Smooth muscle cell (in vitro differentiated cells): ENCODE measurements around the gene SLC35B3. TPM values are rescaled to one million over a fixed set of nuclear protein-coding genes. Genes with fewer than 3 reads are reported as not detected.

Experiments used
- DNase-seq: peaks from one replicate; lab custom pipeline; 2025; ENCODE audit not compliant: unreplicated experiment; lab: John Stamatoyannopoulos, UW
- H2AFZ ChIP-seq: fragments of 200-600 bp; sonication (generic); 2 replicates; pipeline ENCODE4 v1.6.0; 2016; ENCODE audit warnings: antibody characterized with exemption, low read depth, mild to moderate bottlenecking
- H3F3A ChIP-seq: fragments of 200-600 bp; sonication (generic); 2 replicates; pipeline ENCODE4 v1.6.0; 2017; ENCODE audit warnings: antibody characterized with exemption, low read depth
- H3K27ac ChIP-seq: fragments of 200-600 bp; sonication (generic); 2 replicates; pipeline ENCODE4 v1.5.1; 2016; ENCODE audit warnings: low read depth, mild to moderate bottlenecking
- H3K27me3 ChIP-seq: fragments of 200-600 bp; sonication (generic); 2 replicates; pipeline ENCODE4 v1.6.1; 2016; ENCODE audit warnings: low read depth, mild to moderate bottlenecking
- H3K36me3 ChIP-seq: fragments of 200-600 bp; sonication (generic); 2 replicates; pipeline ENCODE4 v1.5.1; 2016; ENCODE audit warnings: low read depth
- H3K4me1 ChIP-seq: fragments of 200-600 bp; sonication (generic); 2 replicates; pipeline ENCODE4 v1.5.1; 2016; ENCODE audit warnings: low read depth
- H3K4me2 ChIP-seq: fragments of 200-600 bp; sonication (generic); 2 replicates; pipeline ENCODE4 v1.6.0; 2016; ENCODE audit warnings: mild to moderate bottlenecking
- H3K4me3 ChIP-seq: fragments of 200-600 bp; sonication (generic); 2 replicates; pipeline ENCODE4 v1.5.1; 2016; ENCODE audit warnings: mild to moderate bottlenecking
- H3K79me2 ChIP-seq: fragments of 200-600 bp; sonication (generic); 2 replicates; pipeline ENCODE4 v1.6.0; 2016; ENCODE audit warnings: low read depth, mild to moderate bottlenecking
- H3K9ac ChIP-seq: fragments of 200-600 bp; sonication (generic); 2 replicates; pipeline ENCODE4 v1.6.0; 2016; ENCODE audit warnings: low read depth
- H3K9me3 ChIP-seq: fragments of 200-600 bp; sonication (generic); replicated peaks from 2 replicates; pipeline ENCODE4 v1.5.1; 2016; ENCODE audit warnings: low read depth
- H4K20me1 ChIP-seq: fragments of 200-600 bp; sonication (generic); 2 replicates; pipeline ENCODE4 v1.6.0; 2016; ENCODE audit warnings: low read depth
- WGBS: methylation state at CpG from one replicate; pipeline ENCODE4 v1.1.7; 2016; ENCODE audit warnings: low lambda C conversion rate; 5-methylcytosine and 5-hydroxymethylcytosine counted together
- polyA plus RNA-seq: library from polyadenylated mRNA; unstranded; fragments of >200 nt; fragmentation: Nextera tagmentation; extraction: Ambion mirVana; gene quantifications from 2 replicates; pipeline ENCODE4 v1.2.1, GENCODE V29; 2016
- total RNA-seq: library from RNA; depleted of rRNA; stranded (reverse); fragments of >200 nt; gene quantifications from 2 replicates; pipeline ENCODE4 v1.2.3, GENCODE V29; 2014
- TF ChIP-seq, protein P1 (sequence below): fragments of 200-600 bp; sonication (generic); IDR thresholded peaks from 2 replicates; pipeline ENCODE4 v1.5.1; 2017; ENCODE audit warnings: borderline replicate concordance, mild to moderate bottlenecking, antibody characterized with exemption; ENCODE audit not compliant: insufficient read depth, poor library complexity, severe bottlenecking

SLC35B3 gene
- total and polyA plus RNA-seq, 2 experiments from 2014 or later, result 24.2 to 24.5 TPM

DNA sequence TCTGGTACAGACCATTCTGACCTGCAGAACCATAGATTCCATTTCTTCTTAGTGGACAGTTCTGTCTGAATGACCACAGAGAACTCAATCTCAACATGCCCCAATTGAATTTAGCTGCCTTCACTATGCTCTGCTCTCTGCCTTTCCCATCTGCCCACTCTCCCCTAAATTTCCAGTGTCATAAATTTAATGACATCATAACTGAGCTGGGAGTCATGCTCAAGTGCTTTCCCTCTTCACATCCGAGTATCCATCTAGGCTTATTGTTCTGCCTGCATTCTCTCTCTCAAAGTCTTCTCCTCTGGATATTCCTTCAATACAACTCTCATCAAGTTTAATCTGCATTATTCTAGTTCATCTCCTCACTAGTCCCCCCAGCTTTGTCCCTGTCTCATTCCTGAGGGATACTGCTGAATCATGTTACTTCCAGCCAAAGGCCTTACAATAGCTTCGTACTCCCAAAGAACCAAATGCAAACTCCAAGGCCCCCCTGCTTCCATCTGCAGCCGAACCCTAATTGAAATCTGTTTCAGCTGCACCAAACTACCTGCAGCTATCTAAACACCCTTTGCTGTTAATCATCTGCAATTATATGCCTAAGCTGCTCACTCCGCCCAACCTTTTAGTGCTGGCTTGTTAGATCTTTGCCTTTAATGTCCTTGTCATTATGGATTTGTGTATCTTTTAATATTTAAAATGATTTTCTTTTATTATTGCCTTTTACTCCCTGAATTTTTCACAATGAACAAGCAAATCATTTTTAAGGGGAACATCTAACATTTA is 46.1 kb downstream of the SLC35B3 start:
- no peaks in the 10 kb centered on the region for H3K79me2 ChIP-seq

GRCh38 chr6:8387942-8388437 is 47.4 kb downstream of the SLC35B3 start:
- Histone ChIP-seq H3K4me2 (no peak overlapping the region), H3K79me2 (no peaks in the 10 kb centered on the region), H3K9me3 (no peaks in the 10 kb centered on the region), H3K4me1 (no peaks in the 10 kb centered on the region), H3K9ac (no peak overlapping the region), H2AFZ (no peak overlapping the region), H3K27ac (no peak overlapping the region), H3K4me3 (no peak overlapping the region), H3K27me3 (no peaks in the 10 kb centered on the region), H3K36me3 (no peaks in the 10 kb centered on the region), H3F3A (no peaks in the 10 kb centered on the region), H4K20me1 (no peaks in the 10 kb centered on the region)
- WGBS, result 90% methylated on average over 11 of the region's 11 CpGs
- no peak for DNase-seq
- TF ChIP-seq, protein P1, sequence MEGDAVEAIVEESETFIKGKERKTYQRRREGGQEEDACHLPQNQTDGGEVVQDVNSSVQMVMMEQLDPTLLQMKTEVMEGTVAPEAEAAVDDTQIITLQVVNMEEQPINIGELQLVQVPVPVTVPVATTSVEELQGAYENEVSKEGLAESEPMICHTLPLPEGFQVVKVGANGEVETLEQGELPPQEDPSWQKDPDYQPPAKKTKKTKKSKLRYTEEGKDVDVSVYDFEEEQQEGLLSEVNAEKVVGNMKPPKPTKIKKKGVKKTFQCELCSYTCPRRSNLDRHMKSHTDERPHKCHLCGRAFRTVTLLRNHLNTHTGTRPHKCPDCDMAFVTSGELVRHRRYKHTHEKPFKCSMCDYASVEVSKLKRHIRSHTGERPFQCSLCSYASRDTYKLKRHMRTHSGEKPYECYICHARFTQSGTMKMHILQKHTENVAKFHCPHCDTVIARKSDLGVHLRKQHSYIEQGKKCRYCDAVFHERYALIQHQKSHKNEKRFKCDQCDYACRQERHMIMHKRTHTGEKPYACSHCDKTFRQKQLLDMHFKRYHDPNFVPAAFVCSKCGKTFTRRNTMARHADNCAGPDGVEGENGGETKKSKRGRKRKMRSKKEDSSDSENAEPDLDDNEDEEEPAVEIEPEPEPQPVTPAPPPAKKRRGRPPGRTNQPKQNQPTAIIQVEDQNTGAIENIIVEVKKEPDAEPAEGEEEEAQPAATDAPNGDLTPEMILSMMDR, result no peak

More for the DNA sequence above, 46.1 kb downstream of the SLC35B3 start:
- H4K20me1 ChIP-seq, result no peaks in the 10 kb centered on the region
- no peaks in the 10 kb centered on the region for H3K36me3 ChIP-seq
- H3K4me1 ChIP-seq, result no peaks in the 10 kb centered on the region
- no peak overlapping the region for H3K27ac ChIP-seq
- H3K4me2 ChIP-seq, result no peak overlapping the region
- H3K27me3 ChIP-seq, result no peaks in the 10 kb centered on the region
- H3F3A ChIP-seq, result no peaks in the 10 kb centered on the region
- H3K4me3 ChIP-seq, result no peak overlapping the region
- WGBS, result 88% methylated on average over 4 of the region's 4 CpGs
- no peak overlapping the region for H3K9ac ChIP-seq
- DNase-seq, result no peak
- no peak overlapping the region for H2AFZ ChIP-seq
- TF ChIP-seq, protein P1, result no peak
- no peaks in the 10 kb centered on the region for H3K9me3 ChIP-seq

DNA sequence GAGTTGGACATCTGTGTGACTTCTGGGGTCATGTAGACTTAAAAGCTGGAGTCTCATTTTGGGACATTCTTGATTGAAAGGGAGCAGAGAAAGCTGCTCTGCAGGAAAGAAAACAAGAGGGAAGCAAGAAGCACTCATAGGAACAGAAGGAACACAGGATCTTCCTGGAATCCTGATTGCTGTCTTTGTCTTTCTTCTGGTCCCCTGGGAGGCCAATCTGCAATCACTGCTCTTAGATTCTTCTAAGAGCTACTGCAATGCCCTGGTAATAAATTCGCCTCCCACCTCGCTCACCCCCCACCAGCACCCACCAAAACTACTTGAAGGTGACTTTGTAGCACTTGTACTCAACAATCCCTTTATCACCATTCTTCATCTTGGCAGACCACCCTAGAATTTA is 51.8 kb downstream of the SLC35B3 start:
- Histone ChIP-seq H3K4me3 (no peak overlapping the region), H4K20me1 (no peaks in the 10 kb centered on the region), H3K27ac (no peak overlapping the region), H3K36me3 (no peaks in the 10 kb centered on the region), H3K9me3 (no peaks in the 10 kb centered on the region), H3K27me3 (no peaks in the 10 kb centered on the region), H3K79me2 (no peaks in the 10 kb centered on the region), H3F3A (no peaks in the 10 kb centered on the region), H3K9ac (no peak overlapping the region), H3K4me1 (no peaks in the 10 kb centered on the region), H3K4me2 (no peak overlapping the region), H2AFZ (no peak overlapping the region)
- no peak for DNase-seq
- 57% methylated on average over 2 of the region's 2 CpGs for WGBS
- TF ChIP-seq, protein P1, result no peak
